ENCODE data around the gene NEURL1B.

DNA sequence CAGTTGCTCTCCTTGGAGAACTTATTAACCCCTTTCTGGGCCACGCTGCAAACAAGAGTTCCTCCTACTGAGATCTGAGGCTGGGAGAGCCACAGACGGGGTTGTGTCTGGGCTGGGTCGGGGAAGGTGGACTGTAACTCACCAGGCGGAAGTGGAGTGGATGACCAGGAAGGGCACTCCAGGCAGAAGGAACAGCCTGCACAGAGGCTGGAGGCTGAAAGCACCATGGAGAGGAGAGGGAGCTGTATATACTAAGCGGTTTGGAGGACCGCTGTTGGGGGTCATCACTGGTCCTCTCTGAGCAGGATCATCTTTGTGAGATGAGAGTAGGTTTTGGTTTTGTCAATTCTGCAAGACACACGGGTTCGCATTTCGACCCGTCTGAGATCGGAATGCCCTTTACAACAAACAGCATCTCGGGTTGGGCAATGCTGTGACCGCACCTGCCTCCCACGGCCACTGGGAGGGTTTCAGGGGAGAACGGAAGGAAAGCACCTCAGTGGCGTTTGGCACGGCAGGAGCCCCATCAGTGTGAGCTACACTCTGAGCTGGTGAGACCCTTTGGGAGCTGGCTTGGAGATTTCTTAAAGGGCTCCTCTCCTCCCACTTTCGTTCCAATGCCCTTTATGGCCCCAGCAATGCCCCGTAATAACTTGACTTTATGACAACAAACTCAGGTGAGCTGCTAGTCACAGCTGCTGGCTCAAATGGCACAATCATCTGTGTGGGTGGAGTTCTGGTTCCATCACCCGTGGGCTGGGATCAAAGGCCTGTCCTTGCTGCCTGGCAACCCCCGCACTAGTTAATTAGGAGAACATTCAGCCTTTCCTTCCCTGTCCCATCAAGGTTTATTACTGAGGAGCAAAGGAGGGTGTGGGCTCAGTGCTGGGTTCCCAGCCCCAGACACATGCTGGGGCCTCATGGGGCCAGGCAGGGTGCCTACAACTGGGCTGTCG is 18.7 kb upstream of the NEURL1B start:
- TF ChIP-seq POLR2A (IDR thresholded peaks at IDR 0.05) = no peak
- TF ChIP-seq, protein P1, sequence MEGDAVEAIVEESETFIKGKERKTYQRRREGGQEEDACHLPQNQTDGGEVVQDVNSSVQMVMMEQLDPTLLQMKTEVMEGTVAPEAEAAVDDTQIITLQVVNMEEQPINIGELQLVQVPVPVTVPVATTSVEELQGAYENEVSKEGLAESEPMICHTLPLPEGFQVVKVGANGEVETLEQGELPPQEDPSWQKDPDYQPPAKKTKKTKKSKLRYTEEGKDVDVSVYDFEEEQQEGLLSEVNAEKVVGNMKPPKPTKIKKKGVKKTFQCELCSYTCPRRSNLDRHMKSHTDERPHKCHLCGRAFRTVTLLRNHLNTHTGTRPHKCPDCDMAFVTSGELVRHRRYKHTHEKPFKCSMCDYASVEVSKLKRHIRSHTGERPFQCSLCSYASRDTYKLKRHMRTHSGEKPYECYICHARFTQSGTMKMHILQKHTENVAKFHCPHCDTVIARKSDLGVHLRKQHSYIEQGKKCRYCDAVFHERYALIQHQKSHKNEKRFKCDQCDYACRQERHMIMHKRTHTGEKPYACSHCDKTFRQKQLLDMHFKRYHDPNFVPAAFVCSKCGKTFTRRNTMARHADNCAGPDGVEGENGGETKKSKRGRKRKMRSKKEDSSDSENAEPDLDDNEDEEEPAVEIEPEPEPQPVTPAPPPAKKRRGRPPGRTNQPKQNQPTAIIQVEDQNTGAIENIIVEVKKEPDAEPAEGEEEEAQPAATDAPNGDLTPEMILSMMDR (IDR thresholded peaks at IDR 0.05) = no peak
